ENCODE measurements around the gene YIPF1.
"Not testable (repeated sequence)": the region's sequence is repeated elsewhere in the genome, so short reads cannot be mapped to it uniquely, and the experiment has no call there.

Gene YIPF1

DNA sequence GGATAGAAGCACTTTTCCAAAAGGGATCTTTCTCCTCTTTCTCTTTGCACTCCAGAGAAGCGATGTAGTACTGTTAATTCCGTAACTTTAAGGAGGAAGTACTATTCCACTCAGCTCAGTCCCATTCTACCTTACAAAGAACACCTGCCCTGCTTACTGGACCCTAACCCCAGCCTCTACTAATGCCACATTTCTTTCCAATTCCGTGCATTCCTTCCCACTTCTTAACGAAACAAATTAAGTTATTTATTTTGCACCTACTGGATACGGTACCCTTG is 52.0 kb downstream of the YIPF1 start:
- no peak for DNase-seq

DNA sequence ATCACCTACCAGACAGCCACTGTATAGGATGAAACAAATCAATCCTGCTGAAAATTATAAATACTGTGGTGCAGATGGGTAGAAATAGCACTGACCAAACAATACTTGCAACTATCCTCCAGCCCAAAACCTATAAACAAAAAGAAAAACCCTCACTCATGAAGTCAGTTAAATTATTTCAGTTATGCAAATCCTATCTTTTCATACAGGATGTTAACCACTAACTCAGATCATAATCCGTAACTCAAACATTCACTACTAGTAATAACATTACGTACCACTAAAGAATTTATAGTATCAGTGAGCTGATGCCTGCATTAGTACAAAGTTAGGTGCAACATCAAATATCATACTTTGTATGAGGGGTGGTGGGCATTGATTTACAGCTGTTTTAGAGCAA is 54.1 kb downstream of the YIPF1 start:
- no peak for DNase-seq

DNA sequence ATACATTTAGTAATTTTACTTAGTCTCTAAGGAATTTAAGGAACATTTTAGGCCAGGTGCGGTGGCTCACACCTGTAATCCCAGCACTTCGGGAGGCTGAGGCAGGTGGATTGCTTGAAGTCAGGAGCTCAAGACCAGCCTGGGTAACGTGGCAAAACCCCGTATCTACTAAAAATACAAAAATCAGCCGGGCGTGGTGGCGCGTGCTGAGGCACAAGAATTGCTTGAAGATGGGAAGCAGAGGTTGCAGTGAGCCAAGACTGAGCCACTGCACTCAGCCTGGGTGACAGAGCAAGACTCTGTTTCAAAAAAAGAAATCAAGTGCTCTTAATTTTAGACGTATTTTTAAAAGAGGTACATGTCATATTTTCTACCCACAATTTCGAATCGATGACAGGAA is 54.8 kb downstream of the YIPF1 start:
- no peak for DNase-seq

DNA sequence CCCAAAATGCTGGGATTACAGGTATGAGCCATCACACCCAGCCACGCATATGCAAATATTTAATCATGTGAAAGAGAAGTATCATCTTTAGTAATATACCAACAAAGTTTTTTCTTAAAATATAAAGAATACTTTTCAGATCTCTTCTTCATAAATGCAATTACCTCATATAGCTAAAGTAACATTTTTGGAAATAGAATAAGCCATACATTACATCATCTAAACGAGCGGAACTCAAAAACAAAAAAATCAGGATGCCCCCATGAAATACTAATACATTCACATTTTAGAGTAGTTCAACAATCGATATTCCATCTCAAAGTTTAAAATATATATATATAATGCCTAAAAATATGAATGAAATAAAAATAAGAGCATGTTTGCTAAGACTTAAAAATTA is 56.2 kb downstream of the YIPF1 start:
- DNase-seq, result no peak

DNA sequence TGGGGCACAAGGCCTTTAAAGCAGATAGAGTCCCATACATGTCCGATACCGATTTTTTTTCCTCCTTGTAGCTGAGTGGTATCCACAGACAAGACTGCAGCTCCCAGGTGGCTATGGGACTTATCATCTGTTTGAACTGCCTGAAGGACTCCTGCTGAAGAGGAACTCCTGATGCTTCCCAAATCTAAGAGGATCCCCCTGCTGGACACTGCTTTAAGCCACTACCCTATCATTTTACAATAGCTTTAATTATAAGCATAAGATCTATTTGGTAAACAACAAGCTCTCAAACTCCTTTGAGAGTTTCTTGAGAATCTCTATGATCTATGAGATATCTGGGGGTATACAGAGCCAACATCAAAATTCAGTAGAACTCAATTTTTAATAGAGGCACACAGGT is 63.2 kb downstream of the YIPF1 start:
- DNase-seq, result no peak

DNA sequence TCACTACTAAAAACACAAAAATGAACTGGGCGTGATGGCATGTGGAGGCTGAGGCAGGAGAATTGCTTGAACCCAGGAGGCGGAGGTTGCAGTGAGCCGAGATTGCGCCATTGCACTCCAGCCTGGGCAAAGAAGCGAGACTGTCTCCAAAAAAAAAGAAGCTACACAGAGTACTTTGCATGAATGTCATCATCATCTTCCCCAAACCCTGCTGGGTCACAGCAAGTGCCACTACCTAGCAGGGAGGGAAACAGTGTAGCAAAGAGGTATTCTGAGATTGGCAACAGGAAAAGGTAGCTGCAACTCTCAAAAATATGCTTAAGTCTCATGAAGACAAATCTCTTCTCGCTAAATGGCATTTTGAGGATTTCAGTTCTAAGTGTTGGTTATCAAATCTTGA is 64.3 kb downstream of the YIPF1 start:
- no peak for DNase-seq

DNA sequence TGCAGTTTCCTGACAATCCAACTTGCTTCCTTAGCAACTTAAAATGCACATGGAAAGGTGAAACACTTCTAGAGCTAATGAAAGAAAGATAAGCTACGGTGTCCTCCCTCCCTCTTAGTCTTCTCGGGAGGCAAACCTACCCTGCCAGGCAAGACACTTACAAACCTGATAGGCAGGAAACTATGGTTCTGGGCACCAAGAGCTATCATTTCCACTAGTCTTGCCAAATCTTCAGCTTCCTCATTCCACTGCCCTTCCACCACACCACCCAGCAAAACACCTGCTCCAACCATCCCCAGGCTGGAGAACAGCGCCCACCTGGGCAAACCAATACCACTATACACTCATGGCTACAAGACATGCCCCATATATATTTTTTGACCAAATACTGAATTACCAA is 66.7 kb downstream of the YIPF1 start:
- DNase-seq, result no peak

DNA sequence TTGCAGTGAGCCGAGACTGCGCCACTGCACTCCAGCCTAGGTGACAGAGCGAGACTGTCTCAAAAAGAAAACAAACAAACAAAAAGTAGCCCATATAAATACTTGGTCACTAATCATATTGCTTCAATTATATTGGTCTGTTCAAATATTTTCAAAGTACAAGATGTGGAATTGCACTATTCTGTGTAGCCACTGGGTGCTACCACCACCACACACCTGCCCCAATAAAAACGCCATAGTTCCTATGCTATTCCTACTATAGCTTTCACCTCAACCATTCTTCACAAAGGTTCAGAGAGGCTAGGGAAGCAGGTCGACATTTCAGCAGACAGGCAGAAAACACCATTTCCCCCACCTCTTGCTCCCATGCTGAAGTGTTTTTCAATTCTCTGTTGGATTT is 68.2 kb downstream of the YIPF1 start:
- DNase-seq, result no peak

DNA sequence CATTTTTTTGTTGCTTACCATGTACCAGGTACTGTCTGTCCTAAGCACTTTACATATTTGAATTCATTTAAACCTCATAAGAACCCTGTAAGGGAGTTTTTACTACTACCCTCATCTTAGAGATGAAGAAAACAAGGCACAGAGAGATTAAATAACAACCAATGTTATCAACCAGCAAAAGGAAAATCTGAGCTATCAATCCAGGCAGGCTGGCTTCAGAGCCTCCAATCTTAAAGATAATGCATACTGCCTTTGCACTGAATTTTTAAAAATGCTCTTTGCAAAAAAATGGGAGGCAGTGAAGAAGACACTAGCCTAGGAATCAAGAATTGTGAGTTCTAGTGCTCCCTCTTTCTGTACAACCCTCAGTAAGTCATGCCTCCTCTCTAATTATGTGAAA is 70.2 kb downstream of the YIPF1 start:
- no peak for DNase-seq

DNA sequence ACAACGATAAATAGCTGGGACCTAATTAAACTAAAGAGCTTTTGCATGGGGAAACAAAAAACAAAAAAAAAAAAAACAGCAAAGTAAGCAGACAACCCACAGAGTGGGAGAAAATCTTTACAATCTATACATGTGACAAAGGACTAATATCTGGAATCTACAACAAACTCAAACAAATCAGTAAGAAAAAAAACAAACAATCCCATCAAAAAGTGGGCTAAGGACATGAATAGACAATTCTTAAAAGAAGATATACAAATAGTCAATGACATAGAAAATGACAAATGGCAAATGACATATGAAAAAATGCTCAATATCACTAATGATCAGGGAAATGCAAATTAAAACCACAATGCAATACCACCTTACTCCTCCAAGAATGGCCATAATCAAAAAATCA is 73.0 kb downstream of the YIPF1 start:
- not testable (repeated sequence) for DNase-seq

DNA sequence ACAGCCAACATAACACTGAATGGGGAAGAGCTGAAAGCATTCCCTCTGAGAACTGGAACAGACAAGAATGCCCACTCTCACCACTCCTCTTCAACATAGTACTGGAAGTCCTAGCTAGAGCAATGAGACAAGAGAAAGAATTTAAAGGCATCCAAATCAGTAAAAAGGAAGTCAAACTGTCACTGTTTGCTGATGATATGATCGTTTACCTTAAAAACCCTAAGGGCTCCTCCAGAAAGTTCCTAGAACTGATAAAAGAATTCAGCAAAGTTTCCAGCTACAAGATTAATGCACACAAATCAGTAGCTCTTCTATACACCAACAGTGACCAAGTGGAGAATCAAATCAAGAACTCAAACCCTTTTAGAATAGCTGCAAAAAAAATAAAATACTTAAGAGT is 74.1 kb downstream of the YIPF1 start:
- not testable (repeated sequence) for DNase-seq

DNA sequence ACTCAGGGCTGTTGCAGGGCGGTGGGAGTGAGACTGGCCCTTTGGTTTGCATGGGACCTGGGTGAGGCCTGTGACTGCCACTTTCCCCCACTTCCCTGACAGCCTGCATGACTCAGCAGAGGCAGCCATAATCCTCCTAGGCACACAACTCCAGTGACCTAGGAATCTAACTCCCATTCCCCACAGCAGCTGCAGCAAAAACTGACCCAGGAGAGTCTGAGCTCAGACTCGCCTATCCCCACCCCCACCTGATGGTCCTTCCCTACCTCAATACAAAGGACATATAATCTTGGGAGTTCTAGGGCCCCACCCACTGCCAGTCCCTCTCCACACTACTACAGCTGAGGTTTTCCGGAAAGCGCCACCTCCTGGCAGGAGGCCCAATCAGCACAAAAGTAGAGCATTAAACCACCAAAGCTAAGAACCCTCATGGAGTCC is 78.2 kb downstream of the YIPF1 start:
- no peak for DNase-seq

DNA sequence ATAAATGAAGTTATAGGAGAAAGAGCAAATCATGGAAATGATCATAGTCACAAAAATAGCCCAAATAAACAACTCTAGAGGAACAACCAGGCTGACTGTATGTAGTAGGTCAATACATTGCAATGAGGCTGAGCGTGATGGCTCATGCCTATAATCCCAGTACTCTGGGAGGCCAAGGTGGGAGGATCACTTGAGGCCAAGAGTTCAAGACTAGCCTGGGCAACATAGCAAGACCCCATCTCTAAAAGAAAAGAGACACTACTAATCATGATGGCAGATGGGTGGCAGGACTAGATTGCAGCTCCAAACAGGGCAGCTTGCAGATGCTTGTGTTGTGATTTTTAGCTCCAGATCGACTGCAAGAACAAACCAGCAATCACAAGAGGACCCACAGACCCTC is 79.1 kb downstream of the YIPF1 start:
- no peak for DNase-seq

DNA sequence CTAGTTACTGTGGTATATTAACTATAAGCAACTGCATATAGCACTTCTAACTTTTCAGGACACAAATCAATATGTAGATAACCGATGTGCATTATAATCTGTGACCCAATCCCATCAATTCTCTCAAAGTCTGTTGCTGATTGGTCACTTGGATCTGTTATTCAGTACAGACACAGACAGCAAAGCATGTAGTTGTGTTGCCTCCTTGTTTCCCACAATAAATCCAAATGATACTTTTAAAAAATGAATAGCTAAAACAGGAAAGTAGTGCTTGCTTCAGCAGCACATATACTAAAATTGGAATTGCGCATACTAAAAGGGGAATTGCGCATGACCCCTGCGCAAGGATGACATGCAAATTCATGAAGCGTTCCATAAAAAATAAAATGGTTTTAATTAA is 79.6 kb downstream of the YIPF1 start:
- no peak for DNase-seq

DNA sequence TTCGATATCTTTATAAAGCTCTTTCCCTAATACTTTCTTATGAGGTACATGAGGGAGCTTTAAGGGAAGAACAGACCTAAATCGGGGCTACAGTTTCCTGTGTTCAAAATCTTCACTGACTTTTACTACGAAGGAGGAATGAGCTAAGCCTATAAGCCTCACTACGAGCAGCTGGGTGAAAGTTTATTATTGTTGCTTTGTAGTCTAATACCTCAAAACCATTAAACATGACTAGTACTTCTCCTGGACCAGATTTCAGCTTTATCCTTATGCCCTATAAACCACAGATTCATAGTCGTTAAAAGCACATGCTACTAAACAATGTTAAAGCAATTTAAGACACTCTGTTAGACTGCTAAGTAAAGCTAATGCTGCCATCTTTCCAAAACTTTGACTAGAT is 81.7 kb downstream of the YIPF1 start:
- no peak for DNase-seq

DNA sequence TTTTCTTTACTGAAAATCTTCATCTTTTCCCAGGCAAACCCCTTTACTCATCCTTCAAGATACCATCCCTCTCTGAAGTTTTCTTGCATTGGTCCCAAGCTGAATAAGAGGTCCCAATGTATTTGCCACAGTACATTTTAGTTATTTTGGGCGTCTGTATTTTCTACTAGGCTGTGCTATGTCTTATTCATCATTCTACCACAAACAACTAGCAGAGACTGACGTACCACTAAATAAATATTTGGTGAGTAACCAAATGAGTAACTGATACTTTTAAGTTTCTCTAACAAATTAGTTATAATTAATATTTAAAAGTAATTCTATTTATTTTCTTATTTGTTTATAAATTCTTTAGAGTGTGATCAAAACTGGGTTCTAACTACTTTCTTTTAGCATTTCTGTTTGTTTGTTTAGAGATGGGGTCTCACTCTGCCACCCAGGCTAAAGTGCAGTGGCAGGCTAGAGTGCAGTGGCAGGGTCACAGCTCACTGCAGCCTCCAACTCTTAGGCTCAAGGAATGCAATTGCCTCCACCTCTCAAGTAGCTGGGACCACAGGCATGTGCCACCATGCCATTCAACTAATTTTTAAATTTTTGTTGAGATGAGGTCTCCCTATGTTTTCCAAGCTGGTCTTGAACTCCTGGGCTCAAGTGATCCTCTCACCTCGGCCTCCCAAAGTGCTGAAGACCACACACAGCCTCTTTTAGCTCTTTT is 84.6 kb downstream of the YIPF1 start:
- DNase-seq, result no peak

DNA sequence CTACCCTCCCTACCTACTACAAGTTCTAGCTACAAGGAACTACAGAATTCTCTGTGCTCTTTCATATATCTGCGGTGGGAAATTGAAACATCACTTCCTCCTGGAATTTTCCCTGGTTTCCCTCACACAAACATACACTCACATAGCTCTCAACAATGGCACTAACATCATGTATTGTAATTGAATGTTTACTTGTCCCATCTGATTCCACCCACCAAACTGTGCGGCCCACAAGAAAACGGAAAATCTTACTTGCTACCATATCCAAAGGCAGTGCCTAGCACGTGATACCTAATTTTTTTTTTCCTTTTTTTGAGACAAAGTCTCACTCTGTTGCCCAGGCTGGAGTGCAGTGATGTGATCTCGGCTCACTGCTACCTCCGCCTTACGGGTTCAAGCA is 85.4 kb downstream of the YIPF1 start:
- DNase-seq, result no peak
